DMS53 treated with DMSO at 0.1 percent for 48 hours (cell line): ENCODE results near the gene CFC1.
"Not testable (repeated sequence)": the region's sequence is repeated elsewhere in the genome, so short reads cannot be mapped to it uniquely, and the experiment has no call there.

Experiments used
- DNase-seq: peaks from one replicate; lab custom pipeline; 2025; ENCODE audit not compliant: unreplicated experiment; lab: John Stamatoyannopoulos, UW

The CFC1 gene

GRCh38 chr2:130599393-130599792 is at the start of gene CFC1:
Gene CFC1, minus strand, starts transcription at chr2:130599575. Its CDS starts 288 bp downstream, at chr2:130599287.
- not testable (repeated sequence) for DNase-seq

- DNase-seq, result not testable (repeated sequence)
Observed at GRCh38 chr2:130641688-130642087, 42.3 kb upstream of the CFC1 start.

GRCh38 chr2:130638973-130639372 is 39.6 kb upstream of the CFC1 start:
- DNase-seq, result not testable (repeated sequence)

- not testable (repeated sequence) for DNase-seq
Observed at GRCh38 chr2:130628784-130629475, 29.6 kb upstream of the CFC1 start.

GRCh38 chr2:130611140-130611539 is 11.8 kb upstream of the CFC1 start, which contains the start of gene POTEJ:
Gene POTEJ, plus strand, starts transcription at chr2:130611440. Its CDS starts 93 bp downstream, at chr2:130611533.
- not testable (repeated sequence) for DNase-seq

GRCh38 chr2:130610486-130610885 is 11.1 kb upstream of the CFC1 start:
- not testable (repeated sequence) for DNase-seq

GRCh38 chr2:130609002-130609920 is 9.9 kb upstream of the CFC1 start:
- DNase-seq, result not testable (repeated sequence)

- not testable (repeated sequence) for DNase-seq
Observed at GRCh38 chr2:130608276-130609001, 9.1 kb upstream of the CFC1 start.

GRCh38 chr2:130601648-130602302 is 2.4 kb upstream of the CFC1 start:
- not testable (repeated sequence) for DNase-seq

- DNase-seq, result not testable (repeated sequence)
Observed at GRCh38 chr2:130599926-130600325, 551 bp upstream of the CFC1 start.

GRCh38 chr2:130598463-130598862 is 912 bp downstream of the CFC1 start:
- DNase-seq, result not testable (repeated sequence)

GRCh38 chr2:130597994-130598393 is 1.4 kb downstream of the CFC1 start:
- not testable (repeated sequence) for DNase-seq

- not testable (repeated sequence) for DNase-seq
Observed at GRCh38 chr2:130596757-130597156, 2.6 kb downstream of the CFC1 start.

- DNase-seq, result not testable (repeated sequence)
Observed at GRCh38 chr2:130594011-130594410, 5.4 kb downstream of the CFC1 start.

GRCh38 chr2:130592791-130593414 is 6.5 kb downstream of the CFC1 start:
- not testable (repeated sequence) for DNase-seq

GRCh38 chr2:130590842-130591359 is 8.5 kb downstream of the CFC1 start:
- DNase-seq, result not testable (repeated sequence)

- not testable (repeated sequence) for DNase-seq
Observed at GRCh38 chr2:130590170-130590841, 9.1 kb downstream of the CFC1 start.

- not testable (repeated sequence) for DNase-seq
Observed at GRCh38 chr2:130588688-130589458, 10.5 kb downstream of the CFC1 start.
